ENCODE measurements around the gene EBF3. TPM values are rescaled to one million over a fixed set of nuclear protein-coding genes. Genes with fewer than 3 reads are reported as not detected.

Gene EBF3
- total RNA-seq, 1 donor from 2014 or later = 1.2 TPM

DNA sequence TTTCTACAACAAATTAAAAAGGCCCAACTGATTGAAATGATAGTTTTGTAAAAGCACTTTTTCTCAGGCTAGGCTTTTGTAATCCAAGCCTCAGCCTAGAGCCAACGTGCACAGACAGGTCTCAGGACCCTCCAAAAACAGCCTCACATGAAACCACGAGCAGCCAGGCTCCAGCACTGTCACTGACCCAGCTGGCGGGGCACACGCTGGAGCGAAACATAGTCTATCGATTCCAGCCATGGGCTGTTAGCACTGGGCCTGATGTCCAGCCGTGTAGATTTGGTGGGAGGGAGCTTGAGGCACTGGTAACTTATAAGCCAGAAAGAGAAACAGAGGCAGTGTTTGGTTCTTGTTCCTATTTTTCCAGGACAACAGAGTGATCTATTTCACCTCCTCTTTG lies 104.5 kb downstream of the EBF3 start:
- Mint-ChIP-seq H3K4me1 (peaks cover 4% of the 10 kb centered on the region), H3K27me3 (ENCODE audit: low read depth) (peaks cover 7% of the 10 kb centered on the region), H3K36me3 (no peaks in the 10 kb centered on the region), H3K4me3 (no peak overlapping the region), H3K9me3 (peaks cover 4% of the 10 kb centered on the region), H3K27ac (no peak overlapping the region)
- DNase-seq (ENCODE audit: low spot score in 2 of 2, unreplicated experiment in 2 of 2) = no peak
- TF ChIP-seq CTCF (IDR thresholded peaks at IDR 0.05; ENCODE audit: unreplicated experiment) = no peak

GRCh38 chr10:129857242-129857960 lies 106.7 kb downstream of the EBF3 start:
- H3K27ac Mint-ChIP-seq = no peak overlapping the region
- no peak overlapping the region for H3K4me3 Mint-ChIP-seq
- peaks cover 4% of the 10 kb centered on the region for H3K9me3 Mint-ChIP-seq
- H3K4me1 Mint-ChIP-seq = peaks cover 6% of the 10 kb centered on the region
- DNase-seq (ENCODE audit: low spot score in 2 of 2, unreplicated experiment in 2 of 2) = no peak
- peaks cover 12% of the 10 kb centered on the region for H3K27me3 Mint-ChIP-seq (ENCODE audit: low read depth)
- TF ChIP-seq CTCF (IDR thresholded peaks at IDR 0.05; ENCODE audit: unreplicated experiment) = no peak
- H3K36me3 Mint-ChIP-seq = no peaks in the 10 kb centered on the region

GRCh38 chr10:129855836-129856563 lies 108.1 kb downstream of the EBF3 start:
- Mint-ChIP-seq H3K4me1 (peaks cover 6% of the 10 kb centered on the region), H3K27ac (no peak overlapping the region), H3K36me3 (no peaks in the 10 kb centered on the region), H3K27me3 (ENCODE audit: low read depth) (peaks cover 10% of the 10 kb centered on the region), H3K9me3 (peaks cover 4% of the 10 kb centered on the region), H3K4me3 (no peak overlapping the region)
- no peak for DNase-seq (ENCODE audit: low spot score in 2 of 2, unreplicated experiment in 2 of 2)
- TF ChIP-seq CTCF (IDR thresholded peaks at IDR 0.05; ENCODE audit: unreplicated experiment) = no peak

DNA sequence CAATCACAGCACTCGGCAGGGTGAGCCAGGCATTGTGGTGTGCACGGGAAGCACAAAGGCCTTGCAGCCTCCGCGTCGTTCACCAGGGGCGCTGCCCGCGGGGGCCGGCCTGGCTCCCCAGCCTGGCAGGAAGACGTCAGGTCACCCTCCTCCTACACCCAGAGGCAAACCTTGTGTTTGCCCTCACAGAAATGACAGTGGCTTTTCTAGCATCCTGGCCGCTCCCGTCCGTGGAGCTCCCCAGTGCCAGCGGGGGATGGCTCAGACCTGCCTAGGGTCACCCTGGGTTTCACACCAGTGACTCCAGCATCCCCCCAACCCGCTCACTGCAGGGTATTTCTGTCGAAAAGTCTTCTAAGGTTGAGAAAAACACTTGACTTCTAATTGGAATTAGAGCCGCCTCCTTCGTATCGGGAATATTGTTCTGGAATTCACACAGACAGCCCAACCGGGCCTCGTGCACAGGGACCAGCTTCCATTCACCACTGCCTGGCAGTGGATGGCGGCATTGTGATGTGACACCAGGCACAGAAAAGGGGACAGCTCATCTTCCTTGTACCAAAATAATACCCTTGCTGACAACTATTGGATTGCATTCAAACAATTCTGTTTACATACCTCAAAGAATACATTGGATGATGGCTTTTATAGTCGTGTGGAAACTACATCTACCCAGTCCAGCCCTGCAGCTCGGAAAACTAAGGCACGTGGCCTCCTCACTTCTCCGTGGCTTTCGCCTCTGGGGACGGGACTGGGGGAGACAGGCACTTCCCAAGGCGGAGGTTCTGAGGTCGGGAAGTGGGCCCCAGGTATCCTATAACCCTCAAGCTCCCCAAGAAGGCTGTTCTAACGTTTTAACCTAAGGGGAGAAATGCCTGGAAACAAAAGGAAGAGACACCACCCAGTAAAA lies 109.0 kb downstream of the EBF3 start:
- Mint-ChIP-seq H3K4me3 (no peak overlapping the region), H3K36me3 (no peaks in the 10 kb centered on the region), H3K27me3 (ENCODE audit: low read depth) (peaks cover 11% of the 10 kb centered on the region), H3K27ac (no peak overlapping the region), H3K9me3 (peaks cover 4% of the 10 kb centered on the region), H3K4me1 (peaks cover 4% of the 10 kb centered on the region)
- no peak for DNase-seq (ENCODE audit: low spot score in 2 of 2, unreplicated experiment in 2 of 2)
- TF ChIP-seq CTCF (IDR thresholded peaks at IDR 0.05; ENCODE audit: unreplicated experiment) = no peak

- no peak overlapping the region for H3K27ac Mint-ChIP-seq
- H3K4me3 Mint-ChIP-seq = no peak overlapping the region
- no peak for TF ChIP-seq CTCF (IDR thresholded peaks at IDR 0.05; ENCODE audit: unreplicated experiment)
- no peak for DNase-seq (ENCODE audit: low spot score in 2 of 2, unreplicated experiment in 2 of 2)
- no peaks in the 10 kb centered on the region for H3K36me3 Mint-ChIP-seq
- peaks cover 4% of the 10 kb centered on the region for H3K9me3 Mint-ChIP-seq
- peaks cover 11% of the 10 kb centered on the region for H3K27me3 Mint-ChIP-seq (ENCODE audit: low read depth)
- H3K4me1 Mint-ChIP-seq = peaks cover 4% of the 10 kb centered on the region
Observed at GRCh38 chr10:129854158-129854557, 109.9 kb downstream of the EBF3 start.
